GM18517 (cell line): ENCODE data around the gene ZXDC.

Source experiments
- ATAC-seq: cut with Tn5 transposase; IDR thresholded peaks from one replicate; pipeline ENCODE4 v1.9.1; 2021; ENCODE audit warnings: mild to moderate bottlenecking, moderate library complexity; ENCODE audit not compliant: unreplicated experiment

The ZXDC gene

DNA sequence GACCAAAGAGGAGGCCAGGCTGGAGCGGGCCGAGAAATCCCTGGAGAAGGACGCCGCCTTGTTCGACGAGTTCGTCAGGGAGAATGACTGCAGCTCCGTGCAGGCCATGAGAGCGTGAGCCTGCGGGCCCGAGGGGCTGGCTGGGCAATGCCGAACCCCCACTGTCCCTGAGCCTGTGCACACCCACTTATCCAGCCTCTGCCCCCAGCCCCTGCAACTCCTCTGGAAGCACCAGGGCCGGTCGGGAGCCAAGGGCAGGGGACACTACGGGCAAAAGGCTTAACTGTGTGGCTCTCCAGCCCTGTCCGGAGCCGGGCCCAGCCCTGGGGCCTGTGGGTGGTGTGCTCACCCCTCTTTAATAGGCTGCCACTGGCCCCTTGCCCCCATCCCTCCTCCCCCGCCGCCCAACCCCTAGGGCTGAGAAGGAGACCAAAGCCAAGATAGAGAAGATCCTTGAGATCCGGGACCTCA lies 57.0 kb downstream of the ZXDC start:
- ATAC-seq = no peak

GRCh38 chr3:126417981-126418530 lies 57.6 kb downstream of the ZXDC start:
- ATAC-seq = no peak

- ATAC-seq = no peak
Measured at GRCh38 chr3:126417515-126417914, 58.2 kb downstream of the ZXDC start.

DNA sequence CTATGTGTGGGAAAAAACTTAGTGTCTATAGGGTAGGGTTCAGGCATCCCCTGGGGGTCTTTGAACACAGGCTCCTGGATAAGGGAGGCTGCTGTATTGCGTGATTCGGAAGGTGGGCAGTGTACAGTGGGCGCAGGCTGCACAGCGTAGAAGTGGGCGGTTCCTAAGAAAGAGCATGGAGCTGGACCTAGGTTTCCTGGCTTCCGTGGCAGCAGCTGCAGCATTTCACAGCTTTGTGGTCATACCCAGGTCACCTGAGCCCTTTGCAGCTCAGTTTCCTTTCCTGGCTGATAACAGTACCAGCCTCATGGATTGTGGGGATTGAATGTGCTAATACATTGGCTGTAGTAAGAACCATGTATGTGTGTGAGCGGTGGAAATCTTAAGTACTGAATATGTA lies 58.7 kb downstream of the ZXDC start:
- no peak for ATAC-seq

GRCh38 chr3:126415661-126416591 lies 59.8 kb downstream of the ZXDC start:
- ATAC-seq = no peak

DNA sequence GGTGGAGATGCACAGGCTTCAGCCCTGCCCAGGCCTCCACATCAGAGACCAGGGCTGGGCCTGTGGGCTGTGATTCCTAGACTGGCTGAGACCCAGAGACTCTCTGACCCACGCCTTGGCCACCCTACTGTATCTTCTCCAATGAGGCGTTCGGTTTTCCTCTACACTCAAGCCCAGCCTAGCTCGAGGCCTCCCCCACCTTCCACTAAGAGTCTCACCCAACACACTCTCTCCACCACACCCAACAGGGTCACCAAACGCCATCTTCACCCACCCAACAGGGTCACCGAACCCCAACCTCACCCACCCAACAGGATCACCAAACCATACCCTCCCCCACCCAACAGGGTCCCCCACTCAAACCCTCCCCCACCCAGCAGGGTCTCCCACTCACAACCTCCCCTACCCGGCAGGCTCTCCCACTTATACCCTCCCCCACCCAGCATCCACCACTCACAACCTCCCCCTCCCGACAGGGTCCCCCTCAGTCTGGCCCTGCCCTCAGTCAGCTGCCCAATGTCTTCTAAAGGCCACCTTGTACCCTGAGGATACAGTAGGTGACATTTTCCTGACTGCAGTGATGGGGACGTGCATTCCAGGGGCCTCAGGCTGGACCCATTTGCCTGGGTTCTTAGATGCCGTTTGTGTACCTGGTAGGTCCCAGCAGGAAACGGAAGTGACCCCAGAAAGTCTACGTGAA lies 60.6 kb downstream of the ZXDC start:
- ATAC-seq = no peak

DNA sequence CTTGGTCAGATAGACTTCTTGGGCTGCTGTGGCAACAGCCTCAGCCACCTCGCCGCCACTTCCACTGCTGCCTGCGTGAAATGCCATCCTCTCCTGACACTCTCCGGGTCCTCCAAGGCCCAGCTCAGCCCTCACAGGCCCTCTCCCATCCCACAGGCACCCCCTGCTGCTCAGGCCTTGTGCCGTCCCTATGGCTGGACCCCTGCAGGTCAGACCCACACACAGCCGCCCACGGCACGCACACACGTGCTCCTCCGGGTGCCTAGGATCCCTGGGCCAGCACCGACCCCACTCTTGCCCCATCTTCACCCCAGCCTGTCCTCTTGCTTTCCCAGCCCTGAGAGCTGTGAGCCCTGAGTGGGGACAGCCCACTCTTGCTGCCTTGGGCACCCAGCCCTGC lies 61.3 kb downstream of the ZXDC start:
- no peak for ATAC-seq

DNA sequence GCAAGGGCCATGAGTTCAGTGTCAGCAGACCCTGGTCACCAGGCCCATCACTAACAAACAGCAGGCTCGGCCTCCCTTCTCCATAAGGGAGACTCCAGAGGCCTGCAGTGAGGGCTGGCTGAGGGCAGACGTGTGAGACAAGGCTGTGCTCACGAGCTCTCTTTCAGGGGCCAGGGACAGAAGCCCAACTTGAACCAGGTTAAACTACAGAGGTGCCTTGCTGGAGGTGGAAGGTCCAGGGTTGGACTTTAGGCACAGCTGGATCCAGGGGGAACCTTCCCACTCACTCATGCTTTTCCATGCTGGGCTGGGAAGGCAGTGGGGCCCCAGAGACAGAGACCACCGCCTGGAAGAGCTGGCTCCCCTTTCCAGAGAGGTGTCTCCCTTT lies 62.0 kb downstream of the ZXDC start:
- ATAC-seq = no peak

DNA sequence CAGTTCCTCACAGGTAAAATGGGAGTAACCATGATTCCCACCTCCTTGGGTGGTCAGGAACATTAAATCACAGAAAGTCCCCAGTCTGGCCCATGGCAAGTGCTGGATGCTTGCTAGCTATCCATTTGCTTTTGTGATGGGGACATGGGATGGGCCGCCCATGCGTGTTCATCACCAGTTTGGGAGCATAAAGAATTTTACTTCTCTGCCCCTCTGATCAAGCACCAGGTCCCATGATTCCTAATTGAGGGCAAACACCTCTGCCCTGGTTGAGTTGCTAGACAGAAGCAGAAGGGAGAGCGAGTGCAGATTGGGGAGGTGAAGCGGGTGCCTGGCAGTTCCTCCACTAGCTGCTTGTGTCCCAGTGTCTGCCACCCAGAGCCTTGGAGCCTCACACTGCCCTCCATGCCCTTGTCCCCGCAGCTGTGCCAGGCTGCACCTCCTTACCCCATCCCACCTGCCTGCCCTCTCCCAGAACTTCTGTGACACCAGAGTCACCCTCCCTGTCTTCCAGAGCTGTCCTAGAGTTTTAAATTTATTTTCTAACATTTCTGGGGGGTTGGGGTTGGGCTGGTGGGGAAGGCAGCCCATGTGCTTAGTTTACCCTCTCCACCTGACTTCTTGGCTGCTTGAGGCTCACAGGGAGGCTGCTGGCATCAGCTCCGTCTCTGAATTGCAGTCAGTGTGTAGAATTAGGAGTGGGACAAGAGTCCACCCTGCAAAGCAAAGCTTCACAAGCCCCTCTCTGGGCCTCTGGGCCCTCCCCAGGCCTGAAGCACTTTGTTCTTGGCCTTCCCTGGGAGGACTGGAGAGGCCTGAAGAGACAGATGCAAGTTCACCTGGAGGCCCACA lies 62.6 kb downstream of the ZXDC start:
- ATAC-seq = no peak

- no peak for ATAC-seq
Measured at GRCh38 chr3:126408099-126408498, 67.6 kb downstream of the ZXDC start.

GRCh38 chr3:126407412-126408044 lies 68.2 kb downstream of the ZXDC start:
- no peak for ATAC-seq

DNA sequence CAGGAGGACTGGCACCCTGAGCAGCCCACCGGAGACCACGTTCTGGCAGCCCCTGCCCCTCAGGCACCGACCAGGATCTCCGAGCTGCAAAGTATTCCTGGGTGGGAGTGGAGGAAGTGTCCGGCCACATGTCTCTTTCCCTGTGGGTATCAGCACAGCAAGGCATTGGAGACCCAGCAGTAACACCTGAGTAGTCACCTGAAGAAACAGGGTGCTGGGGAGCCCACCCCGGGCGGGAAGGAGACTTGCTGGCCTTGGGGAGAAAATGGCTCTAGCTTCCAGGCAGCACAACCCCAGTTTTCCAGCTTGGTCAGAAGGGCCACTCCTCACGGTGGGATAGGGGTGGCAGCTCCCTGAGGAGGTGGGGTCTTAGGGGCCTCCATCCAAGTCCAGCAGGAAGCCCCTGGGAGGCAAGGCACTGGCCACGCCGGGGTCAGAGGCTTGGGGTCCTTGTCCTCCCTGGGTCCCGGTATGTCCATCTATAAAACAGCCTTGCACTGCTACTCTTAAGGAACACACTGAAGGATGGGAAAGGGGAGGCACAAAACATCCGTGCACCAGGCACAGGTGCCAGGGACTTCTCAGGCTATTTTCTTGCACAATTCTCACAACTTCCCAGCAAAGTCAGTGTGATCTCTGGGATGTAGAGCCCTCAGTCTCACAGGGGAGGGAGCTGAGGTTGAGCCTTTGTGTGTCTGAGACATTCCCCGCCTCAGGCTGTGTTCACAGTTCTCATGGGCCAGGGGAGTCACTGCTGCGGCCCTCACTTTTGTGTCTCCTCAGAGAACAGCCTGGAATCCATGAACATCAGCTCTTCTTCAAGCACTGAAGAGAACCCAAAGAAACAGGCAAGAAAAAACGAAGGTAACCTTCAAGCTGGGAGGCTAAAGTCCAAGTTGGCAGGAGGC lies 69.0 kb downstream of the ZXDC start:
- ATAC-seq = no peak

DNA sequence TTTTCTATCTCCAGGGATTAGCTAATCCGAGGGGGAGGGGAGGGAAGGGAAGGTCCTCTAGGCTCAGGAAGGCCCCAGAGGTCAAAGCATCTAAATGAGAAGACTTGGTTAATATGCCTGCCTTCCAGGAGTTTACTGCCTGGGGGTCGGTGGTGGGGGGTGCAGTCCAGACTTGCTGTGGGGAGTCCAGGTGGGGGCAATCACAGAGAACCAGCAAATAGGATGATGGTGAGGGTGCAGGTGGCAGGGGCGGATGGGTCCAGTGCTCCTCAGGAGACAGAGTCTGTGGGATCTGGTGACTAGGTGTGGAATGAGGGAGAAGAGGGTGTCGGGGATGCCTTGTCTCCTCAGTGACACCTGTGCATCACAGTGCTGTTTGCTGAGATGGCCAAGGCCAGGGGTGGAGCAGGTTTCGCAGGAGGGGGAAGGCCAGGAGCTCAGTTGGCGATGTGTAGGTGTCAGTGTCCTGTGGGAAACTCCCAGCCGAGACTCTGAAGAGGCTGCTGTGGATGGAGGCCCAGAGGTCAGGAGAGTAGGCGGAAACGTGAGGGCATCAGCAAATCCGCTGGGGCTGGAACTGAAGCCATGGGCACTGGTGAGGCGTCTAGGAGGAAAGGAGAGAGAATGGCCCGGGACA lies 72.9 kb downstream of the ZXDC start:
- no peak for ATAC-seq

- no peak for ATAC-seq
Measured at GRCh38 chr3:126402178-126402577, 73.5 kb downstream of the ZXDC start.

- ATAC-seq = no peak
Measured at GRCh38 chr3:126401611-126402160, 74.0 kb downstream of the ZXDC start.

DNA sequence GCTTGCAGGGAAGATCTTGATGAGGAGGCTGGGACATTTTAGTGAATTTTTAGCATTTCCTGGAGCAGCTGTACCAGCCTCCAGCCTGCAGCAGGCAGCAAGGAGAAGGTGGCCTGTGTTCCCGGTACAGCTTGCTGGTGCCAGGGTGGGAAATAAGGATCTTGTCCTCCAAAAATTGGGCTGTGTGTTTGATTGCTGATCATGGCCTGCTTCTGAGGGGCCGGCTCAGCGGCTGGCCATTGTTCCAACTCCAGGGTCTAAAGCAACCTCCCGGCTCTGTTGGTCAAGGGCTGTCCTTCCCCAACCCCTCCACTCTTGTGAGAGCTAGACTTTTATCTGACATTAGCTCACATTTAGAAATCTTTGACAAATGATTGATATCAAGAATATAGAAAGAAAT lies 75.9 kb downstream of the ZXDC start:
- no peak for ATAC-seq

GRCh38 chr3:126399351-126399735 lies 76.3 kb downstream of the ZXDC start:
- ATAC-seq = no peak
